Measurements from ENCODE around the gene DIAPH2. TPM values are rescaled to one million over a fixed set of nuclear protein-coding genes. Genes with fewer than 3 reads are reported as not detected.
A peak's percentile ranks its signal among the peaks of the same experiment; 100 is the strongest.

Gene DIAPH2
- total RNA-seq, 1 donor from 2014 or later = 3.8 TPM

GRCh38 chrX:97636473-97637140, 952.0 kb downstream of the DIAPH2 start:
- Mint-ChIP-seq H3K27ac (ENCODE audit: unreplicated experiment) (peak overlapping the region; percentile 22), H3K4me3 (ENCODE audit: unreplicated experiment) (no peak overlapping the region), H3K9me3 (ENCODE audit: unreplicated experiment) (no peaks in the 10 kb centered on the region), H3K36me3 (ENCODE audit: unreplicated experiment) (no peaks in the 10 kb centered on the region), H3K27me3 (ENCODE audit: unreplicated experiment) (no peaks in the 10 kb centered on the region), H3K4me1 (ENCODE audit: low read depth, unreplicated experiment) (peaks cover 12% of the 10 kb centered on the region)
- no peak for DNase-seq
- no peak for TF ChIP-seq CTCF (IDR thresholded peaks at IDR 0.05; ENCODE audit: partially characterized antibody, unreplicated experiment)

GRCh38 chrX:97637289-97637688, 952.6 kb downstream of the DIAPH2 start:
- no peak for TF ChIP-seq CTCF (IDR thresholded peaks at IDR 0.05; ENCODE audit: partially characterized antibody, unreplicated experiment)
- Mint-ChIP-seq H3K9me3 (ENCODE audit: unreplicated experiment) (no peaks in the 10 kb centered on the region), H3K4me1 (ENCODE audit: low read depth, unreplicated experiment) (peaks cover 12% of the 10 kb centered on the region), H3K27me3 (ENCODE audit: unreplicated experiment) (no peaks in the 10 kb centered on the region), H3K36me3 (ENCODE audit: unreplicated experiment) (no peaks in the 10 kb centered on the region), H3K27ac (ENCODE audit: unreplicated experiment) (no peak overlapping the region), H3K4me3 (ENCODE audit: unreplicated experiment) (no peak overlapping the region)
- no peak for DNase-seq

- H3K36me3 Mint-ChIP-seq (ENCODE audit: unreplicated experiment) = peaks cover 6% of the 10 kb centered on the region
- TF ChIP-seq CTCF (IDR thresholded peaks at IDR 0.05; ENCODE audit: partially characterized antibody, unreplicated experiment) = no peak
- H3K27ac Mint-ChIP-seq (ENCODE audit: unreplicated experiment) = no peak overlapping the region
- no peak for DNase-seq
- no peaks in the 10 kb centered on the region for H3K27me3 Mint-ChIP-seq (ENCODE audit: unreplicated experiment)
- peaks cover 12% of the 10 kb centered on the region for H3K4me1 Mint-ChIP-seq (ENCODE audit: low read depth, unreplicated experiment)
- H3K9me3 Mint-ChIP-seq (ENCODE audit: unreplicated experiment) = no peaks in the 10 kb centered on the region
- H3K4me3 Mint-ChIP-seq (ENCODE audit: unreplicated experiment) = no peak overlapping the region
These were observed 954.0 kb downstream of the DIAPH2 start for GRCh38 chrX:97638621-97639020.

- Mint-ChIP-seq H3K4me3 (ENCODE audit: unreplicated experiment) (no peak overlapping the region), H3K4me1 (ENCODE audit: low read depth, unreplicated experiment) (peaks cover 12% of the 10 kb centered on the region), H3K9me3 (ENCODE audit: unreplicated experiment) (no peaks in the 10 kb centered on the region), H3K27me3 (ENCODE audit: unreplicated experiment) (no peaks in the 10 kb centered on the region), H3K27ac (ENCODE audit: unreplicated experiment) (peak overlapping the region; percentile 10), H3K36me3 (ENCODE audit: unreplicated experiment) (peaks cover 6% of the 10 kb centered on the region)
- DNase-seq = peak; percentile 16
- no peak for TF ChIP-seq CTCF (IDR thresholded peaks at IDR 0.05; ENCODE audit: partially characterized antibody, unreplicated experiment)
These were observed 954.9 kb downstream of the DIAPH2 start for GRCh38 chrX:97639526-97639925.

Other genes starting within 250 kb of the DIAPH2 start
- gene RPA4, start 199.1 kb downstream of the DIAPH2 start, total RNA-seq (ENCODE audit: unreplicated experiment) = not detected

Data from glutamatergic neuron (in vitro differentiated cells).